ENCODE results near the gene STX16. TPM values are rescaled to one million over a fixed set of nuclear protein-coding genes. Genes with fewer than 3 reads are reported as not detected.

STX16 gene
- total RNA-seq, 2 experiments from 2014 or later = 163 to 173 TPM

GRCh38 chr20:58705208-58705926 is 54.3 kb downstream of the STX16 start:
- Mint-ChIP-seq H3K4me3 (no peak overlapping the region), H3K27ac (no peak overlapping the region), H3K36me3 (ENCODE audit: low read depth) (peaks cover 16% of the 10 kb centered on the region), H3K9me3 (no peaks in the 10 kb centered on the region), H3K27me3 (no peaks in the 10 kb centered on the region), H3K4me1 (peaks cover 2% of the 10 kb centered on the region)
- ChIA-PET POLR2A (interaction anchor here (0.5 kb wide), 1 partner anchor 25 kb away, joined by 5 read pairs; no protein-coding TSS in a partner anchor), CTCF (interaction anchor here (3.3 kb wide), 1 partner anchor 12 kb away, joined by 10 read pairs; no protein-coding TSS in a partner anchor)
- no peak for DNase-seq

GRCh38 chr20:58706150-58706892 is 55.2 kb downstream of the STX16 start:
- ChIA-PET POLR2A (interaction anchor here (0.5 kb wide), 1 partner anchor 24 kb away, joined by 5 read pairs; no protein-coding TSS in a partner anchor), CTCF (interaction anchor here (0.6 to 3.3 kb wide), 4 partner anchors 12 to 24 kb away, joined by 3 to 10 read pairs (median 4); no protein-coding TSS in a partner anchor)
- H3K4me1 Mint-ChIP-seq = peaks cover 1% of the 10 kb centered on the region
- no peaks in the 10 kb centered on the region for H3K9me3 Mint-ChIP-seq
- no peak overlapping the region for H3K27ac Mint-ChIP-seq
- no peak overlapping the region for H3K4me3 Mint-ChIP-seq
- peaks cover 16% of the 10 kb centered on the region for H3K36me3 Mint-ChIP-seq (ENCODE audit: low read depth)
- no peaks in the 10 kb centered on the region for H3K27me3 Mint-ChIP-seq
- peak; percentile 2 for DNase-seq

DNA sequence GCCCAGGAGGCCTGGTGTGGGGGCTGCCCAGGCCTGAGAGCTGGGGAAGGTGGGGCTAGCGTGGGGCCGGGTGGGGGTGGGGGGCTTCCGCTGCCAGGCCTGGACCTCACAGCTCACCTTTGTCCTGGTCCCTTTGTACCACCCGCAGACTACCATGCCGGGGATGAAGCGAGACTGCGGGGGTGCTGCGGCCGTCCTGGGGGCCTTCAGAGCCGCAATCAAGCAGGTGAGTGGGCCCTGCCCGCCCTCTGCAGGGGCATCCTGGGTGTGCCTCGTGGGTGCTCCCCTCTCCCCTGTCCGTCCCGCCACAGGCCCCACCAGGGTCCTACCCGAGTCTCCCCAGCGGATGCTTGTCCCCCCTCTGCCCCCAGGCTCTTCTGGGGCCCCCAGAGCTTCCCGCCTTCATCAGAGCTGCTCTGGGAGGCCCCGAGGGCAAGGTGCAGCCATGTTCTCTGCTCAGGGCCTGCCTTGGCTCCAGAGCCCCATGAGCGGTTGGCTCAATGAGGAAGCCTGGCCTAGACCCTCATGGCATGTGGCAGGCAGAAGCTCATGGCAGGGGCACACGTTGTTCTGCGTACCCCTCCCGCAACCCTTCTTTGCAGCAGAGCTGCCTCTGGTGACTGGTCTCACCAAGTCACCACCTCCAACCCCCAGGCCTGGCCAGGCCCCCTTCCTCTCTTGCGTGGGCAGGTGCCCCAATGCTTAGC is 56.0 kb downstream of the STX16 start:
- CTCF ChIA-PET = interaction anchor here (0.7 to 1.3 kb wide), 2 partner anchors 12 to 13 kb away, joined by 3 to 4 read pairs; no protein-coding TSS in a partner anchor
- no peak overlapping the region for H3K27ac Mint-ChIP-seq
- peaks cover 16% of the 10 kb centered on the region for H3K36me3 Mint-ChIP-seq (ENCODE audit: low read depth)
- H3K9me3 Mint-ChIP-seq = no peaks in the 10 kb centered on the region
- H3K4me3 Mint-ChIP-seq = no peak overlapping the region
- peak; percentile 3 for DNase-seq
- peaks cover 1% of the 10 kb centered on the region for H3K4me1 Mint-ChIP-seq
- H3K27me3 Mint-ChIP-seq = no peaks in the 10 kb centered on the region
- POLR2A ChIA-PET = no interaction called here

DNA sequence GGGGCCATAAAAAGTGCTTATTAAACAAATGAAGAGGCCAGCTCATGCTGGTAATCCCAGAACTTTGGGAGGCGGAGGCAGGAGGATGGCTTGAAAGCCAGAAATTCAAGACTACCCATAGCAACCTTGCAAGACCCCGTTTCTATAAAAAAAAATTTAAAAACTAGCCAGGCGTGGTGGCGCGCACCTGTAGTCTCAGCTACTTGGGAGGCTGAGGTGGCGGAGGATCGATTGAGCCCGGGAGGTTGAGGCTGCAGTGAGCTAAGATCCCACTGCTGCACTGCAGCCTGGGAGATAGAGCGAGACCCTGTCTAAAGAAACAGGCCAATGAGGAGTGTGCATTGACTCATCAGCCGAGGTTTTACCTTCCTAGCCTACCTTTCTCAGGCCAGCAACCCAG is 56.7 kb downstream of the STX16 start:
- no peak overlapping the region for H3K4me3 Mint-ChIP-seq
- ChIA-PET POLR2A (no interaction called here), CTCF (interaction anchor here (1.3 kb wide), 1 partner anchor 14 kb away, joined by 4 read pairs; no protein-coding TSS in a partner anchor)
- no peak overlapping the region for H3K27ac Mint-ChIP-seq
- no peaks in the 10 kb centered on the region for H3K27me3 Mint-ChIP-seq
- no peaks in the 10 kb centered on the region for H3K9me3 Mint-ChIP-seq
- DNase-seq = no peak
- peaks cover 12% of the 10 kb centered on the region for H3K36me3 Mint-ChIP-seq (ENCODE audit: low read depth)
- H3K4me1 Mint-ChIP-seq = peaks cover 1% of the 10 kb centered on the region

GRCh38 chr20:58708246-58708931 is 57.3 kb downstream of the STX16 start:
- ChIA-PET POLR2A (no interaction called here), CTCF (no interaction called here)
- H3K4me1 Mint-ChIP-seq = peaks cover 1% of the 10 kb centered on the region
- H3K27ac Mint-ChIP-seq = no peak overlapping the region
- H3K36me3 Mint-ChIP-seq (ENCODE audit: low read depth) = peaks cover 8% of the 10 kb centered on the region
- H3K9me3 Mint-ChIP-seq = no peaks in the 10 kb centered on the region
- peak; percentile 5 for DNase-seq
- H3K27me3 Mint-ChIP-seq = no peaks in the 10 kb centered on the region
- H3K4me3 Mint-ChIP-seq = no peak overlapping the region

- Mint-ChIP-seq H3K36me3 (ENCODE audit: low read depth) (peaks cover 2% of the 10 kb centered on the region), H3K27me3 (no peaks in the 10 kb centered on the region), H3K9me3 (no peaks in the 10 kb centered on the region), H3K27ac (no peak overlapping the region), H3K4me3 (no peak overlapping the region), H3K4me1 (peaks cover 1% of the 10 kb centered on the region)
- ChIA-PET POLR2A (no interaction called here), CTCF (no interaction called here)
- peak; percentile 2 for DNase-seq
Observed at GRCh38 chr20:58709013-58709702, 58.1 kb downstream of the STX16 start.

GRCh38 chr20:58709703-58710039 is 58.6 kb downstream of the STX16 start:
- H3K4me1 Mint-ChIP-seq = no peaks in the 10 kb centered on the region
- no peak for DNase-seq
- ChIA-PET POLR2A (no interaction called here), CTCF (no interaction called here)
- no peak overlapping the region for H3K4me3 Mint-ChIP-seq
- no peaks in the 10 kb centered on the region for H3K36me3 Mint-ChIP-seq (ENCODE audit: low read depth)
- H3K27me3 Mint-ChIP-seq = no peaks in the 10 kb centered on the region
- no peak overlapping the region for H3K27ac Mint-ChIP-seq
- no peaks in the 10 kb centered on the region for H3K9me3 Mint-ChIP-seq

GRCh38 chr20:58710481-58711265 is 59.6 kb downstream of the STX16 start:
- H3K4me3 Mint-ChIP-seq = no peak overlapping the region
- no peaks in the 10 kb centered on the region for H3K36me3 Mint-ChIP-seq (ENCODE audit: low read depth)
- DNase-seq = peak; percentile 4
- H3K9me3 Mint-ChIP-seq = no peaks in the 10 kb centered on the region
- H3K27ac Mint-ChIP-seq = no peak overlapping the region
- POLR2A ChIA-PET = no interaction called here
- H3K27me3 Mint-ChIP-seq = no peaks in the 10 kb centered on the region
- no peaks in the 10 kb centered on the region for H3K4me1 Mint-ChIP-seq
- CTCF ChIA-PET = no interaction called here

DNA sequence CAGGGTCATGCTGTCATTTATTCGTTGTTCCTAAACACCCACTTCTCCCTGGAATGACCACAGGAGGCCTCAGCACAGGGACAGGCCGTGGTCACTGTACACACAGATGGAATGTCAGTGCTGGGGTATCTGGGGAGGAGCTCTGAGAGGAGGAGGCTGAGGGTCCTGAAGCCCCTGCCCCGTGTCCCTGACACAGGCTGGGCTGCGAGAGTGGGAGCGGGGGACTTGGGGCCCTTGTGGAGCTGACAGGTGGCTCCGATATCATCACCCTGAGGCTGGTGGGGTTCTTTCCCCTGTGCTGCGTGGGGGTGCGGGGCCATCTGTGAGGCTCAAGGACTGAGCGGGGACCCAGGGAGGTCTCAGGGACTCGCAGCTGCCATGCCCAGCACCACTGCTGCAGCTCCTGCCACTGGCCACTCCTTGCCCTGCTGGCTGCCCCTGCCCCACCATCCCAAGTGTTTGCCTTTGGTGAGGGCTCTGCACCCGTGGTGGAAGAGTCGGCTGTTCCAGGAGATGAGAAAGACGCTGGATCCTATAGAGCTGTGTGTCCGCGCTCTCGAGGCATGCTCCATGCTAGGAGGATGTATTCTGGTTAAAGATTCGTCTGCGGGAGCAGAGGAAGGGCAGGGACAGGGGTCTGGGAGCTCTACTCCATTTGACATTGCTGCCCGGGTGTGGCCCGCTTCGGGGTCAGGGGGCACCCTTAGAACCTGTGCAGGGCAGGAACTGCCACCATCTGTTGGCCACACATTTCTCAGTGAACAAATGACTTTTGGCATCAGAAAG is 60.4 kb downstream of the STX16 start:
- ChIA-PET POLR2A (no interaction called here), CTCF (no interaction called here)
- H3K27ac Mint-ChIP-seq = no peak overlapping the region
- H3K4me1 Mint-ChIP-seq = no peaks in the 10 kb centered on the region
- no peak overlapping the region for H3K4me3 Mint-ChIP-seq
- no peaks in the 10 kb centered on the region for H3K27me3 Mint-ChIP-seq
- no peaks in the 10 kb centered on the region for H3K9me3 Mint-ChIP-seq
- peak; percentile 4 for DNase-seq
- H3K36me3 Mint-ChIP-seq (ENCODE audit: low read depth) = no peaks in the 10 kb centered on the region

DNA sequence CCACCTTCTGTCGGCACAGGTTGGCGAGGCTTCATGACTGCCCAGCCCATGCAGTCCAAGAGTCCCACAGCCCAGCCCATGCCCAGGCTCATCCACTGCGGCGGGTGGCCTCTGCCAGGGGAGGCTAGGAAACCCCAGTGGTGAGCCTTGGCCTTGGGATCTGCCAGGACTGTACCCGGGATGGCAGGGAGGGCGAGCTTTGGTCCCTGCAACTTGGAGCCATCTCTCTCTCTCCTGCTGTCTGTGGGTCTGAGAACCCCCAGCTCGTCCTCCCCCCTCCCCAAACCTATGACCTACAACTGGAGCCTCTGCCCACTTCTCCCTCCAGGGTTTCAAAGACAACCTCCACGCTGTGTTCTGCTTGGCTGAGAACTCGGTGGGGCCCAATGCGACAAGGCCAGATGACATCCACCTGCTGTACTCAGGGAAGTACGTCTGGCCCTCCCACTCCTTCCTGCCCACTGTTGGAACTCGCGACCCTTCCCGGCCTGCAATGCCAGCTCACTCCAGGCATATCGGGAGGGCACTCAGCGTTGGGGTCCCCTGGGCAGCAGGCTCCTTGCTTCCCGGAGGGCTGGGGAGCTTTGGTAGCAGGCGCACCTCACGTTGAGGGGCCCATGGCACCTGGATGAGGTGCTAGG is 61.2 kb downstream of the STX16 start:
- Mint-ChIP-seq H3K27ac (no peak overlapping the region), H3K4me1 (no peaks in the 10 kb centered on the region), H3K4me3 (no peak overlapping the region), H3K36me3 (ENCODE audit: low read depth) (no peaks in the 10 kb centered on the region), H3K27me3 (no peaks in the 10 kb centered on the region), H3K9me3 (no peaks in the 10 kb centered on the region)
- CTCF ChIA-PET = no interaction called here
- DNase-seq = peak; percentile 3
- POLR2A ChIA-PET = no interaction called here

Data from activated CD4-positive, alpha-beta T cell treated with anti-CD3 and anti-CD28 coated beads, Interleukin-2, amount 10 ng/mL, durations not matched to agents 7 days and 5 days (primary cell).